ENCODE data around the gene PCYT2. TPM values are rescaled to one million over a fixed set of nuclear protein-coding genes. Genes with fewer than 3 reads are reported as not detected.

The PCYT2 gene
- total and polyA plus RNA-seq, 9 of the 15 experiments (the other 6 are each of a cell fraction or from before 2014, with no cell fraction given) = 0.92 to 134 (median 82.5) TPM

GRCh38 chr17:81870131-81870980, 40.8 kb downstream of the PCYT2 start (continued):
- no peak for TF ChIP-seq EZH2 (IDR thresholded peaks at IDR 0.05; ENCODE audit: borderline replicate concordance, low read depth, low read length)
- no peak for TF ChIP-seq HMBOX1 (IDR thresholded peaks at IDR 0.05)
- no peak for TF ChIP-seq TSHZ1 (CRISPR knock-in tag; IDR thresholded peaks at IDR 0.05)
- TF ChIP-seq ILF3 (IDR thresholded peaks at IDR 0.05; ENCODE audit: borderline replicate concordance) = no peak
- no peak for TF ChIP-seq SRSF9 (IDR thresholded peaks at IDR 0.05; ENCODE audit: borderline replicate concordance, low read depth, low read length)
- TF ChIP-seq MECOM (CRISPR knock-in tag; IDR thresholded peaks at IDR 0.05) = no peak
- no peak for TF ChIP-seq TAF7 (tag; IDR thresholded peaks at IDR 0.05)
- no peak for TF ChIP-seq ZNF639 (CRISPR knock-in tag; conservative IDR thresholded peaks at IDR 0.05 in 1 of 2, IDR thresholded peaks at IDR 0.05 in 1 of 2)
- TF ChIP-seq LCOR (CRISPR knock-in tag; IDR thresholded peaks at IDR 0.05) = no peak
- TF ChIP-seq SMC3 (conservative IDR thresholded peaks at IDR 0.05; ENCODE audit: insufficient read depth, low read depth, low read length) = no peak
- peak; percentile 57; the same call in 1 of the 2 replicates for TF ChIP-seq RBM14 (IDR thresholded peaks at IDR 0.05; ENCODE audit: borderline replicate concordance, insufficient read depth, low read depth, low read length)
- TF ChIP-seq BCL6 (CRISPR knock-in tag; IDR thresholded peaks at IDR 0.05) = no peak
- TF ChIP-seq PBX2 (CRISPR knock-in tag; IDR thresholded peaks at IDR 0.05; ENCODE audit: low read depth) = no peak
- no peak for TF ChIP-seq PBX2 (tag; conservative IDR thresholded peaks at IDR 0.05; ENCODE audit: low read depth)
- no peak for TF ChIP-seq ELK3 (CRISPR knock-in tag; IDR thresholded peaks at IDR 0.05)
- TF ChIP-seq MTA2 (IDR thresholded peaks at IDR 0.05; ENCODE audit: low read depth) = no peak
- TF ChIP-seq ZNF695 (CRISPR knock-in tag; IDR thresholded peaks at IDR 0.05) = no peak
